HCT116 (cell line): ENCODE measurements around the gene RUNX1. TPM values are rescaled to one million over a fixed set of nuclear protein-coding genes. Genes with fewer than 3 reads are reported as not detected.

Experiments
- ATAC-seq: fragments of 200-7000 bp; cut with Tn5 transposase; 2 replicates; pipeline ENCODE4 v1.9.1; 2020; ENCODE audit warnings: mild to moderate bottlenecking, moderate library complexity
- BruUV-seq: library from RNA; stranded (reverse); fragments of 400-500 nt; replicated peaks from 2 replicates; lab custom pipeline; 2021; lab: Mats Ljungman, UMichigan
- CTCF ChIA-PET: fragments of 300-600 bp; sonication (Branson Sonifier 250); formaldehyde crosslinking; loops from one replicate; lab custom pipeline; 2021; ENCODE audit warnings: antibody characterized with exemption; lab: Charles Lee
- POLR2A ChIA-PET: fragments of 300-600, 350-600 bp; sonication (Branson Sonifier 250); formaldehyde crosslinking; loops from one replicate; lab custom pipeline; 2021; ENCODE audit warnings: antibody characterized with exemption; lab: Charles Lee
- RAD21 ChIA-PET, 2 experiments: fragments of 300-600 bp; sonication (Branson Sonifier 250); formaldehyde crosslinking; loops; one replicate each; lab custom pipeline; 2023; ENCODE audit warnings: low total read pairs in 2 of 2; ENCODE audit not compliant: uncharacterized antibody in 2 of 2, unreplicated experiment in 2 of 2, low non-redundant PET in 1 of 2; lab: Charles Lee
- DNase-seq: peaks from one replicate; pipeline ENCODE4 v3.0.0-alpha.2; 2010; ENCODE audit warnings: low read depth, low spot score
- H2AFZ ChIP-seq: fragments of 200-600 bp; shearing (Covaris generic), sonication (generic); 2 replicates; pipeline ENCODE4 v1.6.1; 2017; ENCODE audit warnings: low read depth, mixed run types, mixed read lengths, antibody characterized with exemption, low read length; ENCODE audit not compliant: poor library complexity, severe bottlenecking
- H3K27ac ChIP-seq: 2 replicates; pipeline ENCODE4 v1.5.1; 2012; ENCODE audit warnings: low read depth, low read length
- H3K27me3 ChIP-seq: fragments of 200-600 bp; sonication (generic); 2 replicates; pipeline ENCODE4 v1.6.1; 2016; ENCODE audit warnings: mixed run types, low read length, mixed read lengths; ENCODE audit not compliant: insufficient read depth
- H3K36me3 ChIP-seq, 2 experiments: fragments of 200-500 bp in 1 of 2; fragments of 200-600 bp in 1 of 2; sonication (Bioruptor generic) in 1 of 2; sonication (generic) in 1 of 2; 2 replicates each; pipeline versions ENCODE4 v1.5.1 to v1.6.1; 2014 to 2016; ENCODE audit warnings: low read length in 2 of 2, inconsistent platforms in 1 of 2, mixed read lengths in 1 of 2, mixed run types in 1 of 2; ENCODE audit not compliant: insufficient read depth in 2 of 2, control insufficient read depth in 1 of 2
- H3K4me1 ChIP-seq, 2 experiments: fragments of 200-600 bp in 1 of 2; sonication (generic) in 1 of 2; 2 replicates each; pipeline versions ENCODE4 v1.5.1 to v1.6.1; 2012 to 2017; ENCODE audit warnings: low read length in 2 of 2, inconsistent platforms in 1 of 2, mild to moderate bottlenecking in 1 of 2, mixed read lengths in 1 of 2, mixed run types in 1 of 2, moderate library complexity in 1 of 2; ENCODE audit not compliant: insufficient read depth in 2 of 2, control insufficient read depth in 1 of 2
- H3K4me2 ChIP-seq: fragments of 200-600 bp; sonication (generic); 2 replicates; pipeline ENCODE4 v1.6.1; 2017; ENCODE audit warnings: mixed run types, low read length, mixed read lengths
- H3K4me3 ChIP-seq, 2 experiments: fragments of 200-600 bp in 1 of 2; sonication (generic) in 1 of 2; replicated peaks in 1 of 2; 2 replicates each; pipeline ENCODE4 v1.5.1; 2011 to 2016; ENCODE audit warnings: low read length in 2 of 2, control low read depth in 1 of 2, low read depth in 1 of 2, mild to moderate bottlenecking in 1 of 2, mixed read lengths in 1 of 2, mixed run types in 1 of 2
- H3K79me2 ChIP-seq: fragments of 200-600 bp; sonication (generic); 2 replicates; pipeline ENCODE4 v1.6.1; 2017; ENCODE audit warnings: mild to moderate bottlenecking, mixed run types, low read length, moderate library complexity, mixed read lengths; ENCODE audit not compliant: insufficient read depth
- H3K9ac ChIP-seq: fragments of 200-600 bp; sonication (generic); 2 replicates; pipeline ENCODE4 v1.6.1; 2016; ENCODE audit warnings: low read length, mixed read lengths
- H3K9me2 ChIP-seq: fragments of 200-600 bp; sonication (generic), shearing (Covaris generic); 2 replicates; pipeline ENCODE4 v1.6.1; 2017; ENCODE audit warnings: mixed run types, mild to moderate bottlenecking, moderate library complexity; ENCODE audit not compliant: insufficient read depth
- H3K9me3 ChIP-seq, 2 experiments: fragments of 200-500 bp in 1 of 2; fragments of 200-600 bp in 1 of 2; sonication (Bioruptor generic) in 1 of 2; sonication (generic) in 1 of 2; 2 replicates each; pipeline ENCODE4 v1.6.1; 2014 to 2017; ENCODE audit warnings: low read length in 2 of 2, mixed read lengths in 2 of 2, inconsistent platforms in 1 of 2, low read depth in 1 of 2, mild to moderate bottlenecking in 1 of 2, mixed run types in 1 of 2, moderate library complexity in 1 of 2; ENCODE audit not compliant: control insufficient read depth in 1 of 2, insufficient read depth in 1 of 2
- H4K20me1 ChIP-seq: fragments of 200-600 bp; sonication (generic), shearing (Covaris generic); 2 replicates; pipeline ENCODE4 v1.6.1; 2017; ENCODE audit warnings: mixed run types, mild to moderate bottlenecking, moderate library complexity; ENCODE audit not compliant: insufficient read depth
- EGR1 ChIP-seq: IDR thresholded peaks from 2 replicates; pipeline ENCODE4 v1.6.1; 2012; ENCODE audit warnings: low read depth
- ELF1 ChIP-seq: IDR thresholded peaks from 2 replicates; pipeline ENCODE4 v1.6.1; 2012; ENCODE audit warnings: low read depth, borderline replicate concordance
- JUND ChIP-seq: IDR thresholded peaks from 2 replicates; pipeline ENCODE4 v1.6.1; 2012
- POLR2AphosphoS5 ChIP-seq: IDR thresholded peaks from 2 replicates; pipeline ENCODE4 v1.6.1; 2011; ENCODE audit warnings: mild to moderate bottlenecking, low read depth, low read length, moderate library complexity
- RAD21 ChIP-seq: IDR thresholded peaks from 2 replicates; pipeline ENCODE4 v1.6.1; 2012; ENCODE audit warnings: low read depth, mild to moderate bottlenecking
- SP1 ChIP-seq: IDR thresholded peaks from 2 replicates; pipeline ENCODE4 v1.6.1; 2012; ENCODE audit warnings: low read depth
- ZBTB33 ChIP-seq: IDR thresholded peaks from 2 replicates; pipeline ENCODE4 v1.6.1; 2011; ENCODE audit warnings: mild to moderate bottlenecking, low read length, moderate library complexity; ENCODE audit not compliant: insufficient replicate concordance; ENCODE audit errors: extremely low read depth
- ZNF274 ChIP-seq: fragments of 200-500 bp; sonication (Bioruptor generic); IDR thresholded peaks from 2 replicates; pipeline ENCODE4 v1.6.1; 2014; ENCODE audit warnings: mild to moderate bottlenecking, low read depth, low read length, inconsistent platforms
- intact Hi-C: fragments of 100-400 bp; cut with micrococcal nuclease; formaldehyde crosslinking; loops from 2 replicates; pipeline ENCODE4 v1.10.0; 2022
- total RNA-seq: library from RNA; stranded (reverse); gene quantifications from one replicate; pipeline ENCODE4 v1.2.1, GENCODE V29; 2021; ENCODE audit not compliant: unreplicated experiment

Gene RUNX1
- total RNA-seq, 1 experiment from 2014 or later = 33.5 TPM

- ChIA-PET POLR2A (no interaction called here), RAD21 (no interaction called here), CTCF (no interaction called here)
- no TSS peak for BruUV-seq
- intact Hi-C loops = no loop called here
- no peaks in the 10 kb centered on the region for H3K9me2 ChIP-seq
- ATAC-seq (no peak), DNase-seq (no peak)
- no peaks in the 10 kb centered on the region for H3K4me1 ChIP-seq
- TF ChIP-seq EGR1 = no peak
- H3K79me2 ChIP-seq = no peaks in the 10 kb centered on the region
- H4K20me1 ChIP-seq = no peaks in the 10 kb centered on the region
- H3K36me3 ChIP-seq = no peaks in the 10 kb centered on the region
- no peak overlapping the region for H3K9ac ChIP-seq
- no peak overlapping the region for H3K4me3 ChIP-seq
- H3K9me3 ChIP-seq = no peaks in the 10 kb centered on the region
- no peaks in the 10 kb centered on the region for H3K27me3 ChIP-seq
- H3K4me2 ChIP-seq = no peak overlapping the region
- H2AFZ ChIP-seq = no peak overlapping the region
- H3K27ac ChIP-seq = no peak overlapping the region
These were observed 38.7 kb downstream of the RUNX1 start for GRCh38 chr21:35010447-35010846.

- Histone ChIP-seq H3K9me3 (no peaks in the 10 kb centered on the region), H3K4me1 (no peaks in the 10 kb centered on the region), H3K9ac (no peak overlapping the region), H3K27me3 (no peaks in the 10 kb centered on the region)
- BruUV-seq = no TSS peak
- DNase-seq = no peak
- POLR2A ChIA-PET = no interaction called here
- TF ChIP-seq ZNF274 = no peak
- TF ChIP-seq, all 23 proteins: peak for 0
- ATAC-seq = no peak
- CTCF ChIA-PET = no interaction called here
- Histone ChIP-seq H3K9me2 (no peaks in the 10 kb centered on the region), H3K4me3 (no peak overlapping the region), H3K36me3 (no peaks in the 10 kb centered on the region), H3K27ac (no peak overlapping the region), H3K4me2 (no peak overlapping the region), H4K20me1 (no peaks in the 10 kb centered on the region), H2AFZ (no peak overlapping the region), H3K79me2 (no peaks in the 10 kb centered on the region)
- intact Hi-C loops = no loop called here
- RAD21 ChIA-PET = no interaction called here
These were observed 41.8 kb downstream of the RUNX1 start for GRCh38 chr21:35007348-35007747.

DNA sequence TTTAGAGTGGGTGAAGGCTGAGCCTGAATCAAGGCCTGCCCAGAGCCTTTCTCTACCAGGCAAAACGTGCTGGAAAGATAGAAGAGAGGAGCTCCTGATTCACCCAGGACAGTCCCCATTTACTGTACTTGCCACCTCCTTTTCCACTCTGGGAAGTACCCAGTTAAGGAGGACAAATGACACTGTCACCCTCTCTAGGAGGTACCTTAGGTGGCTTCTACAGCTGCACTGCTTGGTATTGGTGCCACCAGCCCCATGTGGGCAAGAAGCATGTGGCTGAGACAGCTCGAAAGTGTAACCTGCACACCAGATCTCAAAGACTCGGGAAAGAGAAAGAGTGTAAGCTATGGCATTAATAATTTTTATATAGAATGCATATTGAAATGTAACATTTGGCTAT lies 42.3 kb downstream of the RUNX1 start:
- ATAC-seq = no peak

More for the DNA sequence above, 42.3 kb downstream of the RUNX1 start:
- Histone ChIP-seq H3K9me3 (no peaks in the 10 kb centered on the region), H3K9ac (no peak overlapping the region), H4K20me1 (no peaks in the 10 kb centered on the region), H3K4me2 (no peak overlapping the region), H3K4me3 (no peak overlapping the region), H3K36me3 (no peaks in the 10 kb centered on the region), H3K79me2 (no peaks in the 10 kb centered on the region), H3K27me3 (no peaks in the 10 kb centered on the region), H2AFZ (no peak overlapping the region), H3K27ac (no peak overlapping the region), H3K4me1 (no peaks in the 10 kb centered on the region), H3K9me2 (no peaks in the 10 kb centered on the region)
- DNase-seq = no peak
- no TSS peak for BruUV-seq
- CTCF ChIA-PET = no interaction called here
- POLR2A ChIA-PET = no interaction called here
- TF ChIP-seq RAD21 = no peak
- no peak for TF ChIP-seq ELF1
- no peak for TF ChIP-seq SP1
- TF ChIP-seq ZNF274 = no peak
- TF ChIP-seq EGR1 = no peak
- TF ChIP-seq JUND = no peak
- TF ChIP-seq POLR2AphosphoS5 = no peak
- no peak for TF ChIP-seq ZBTB33
- intact Hi-C loops = no loop called here
- RAD21 ChIA-PET = no interaction called here
